Subcutaneous abdominal adipose tissue (tissue), 5 donors: ENCODE results near the gene SVIL.
"Not testable (repeated sequence)": the region's sequence is repeated elsewhere in the genome, so short reads cannot be mapped to it uniquely, and the experiment has no call there.

Experiments used
- H3K27ac ChIP-seq: one replicate; pipeline ENCODE4 v1.7.0; 2013; ENCODE audit warnings: low read depth, mild to moderate bottlenecking, inconsistent platforms, low read length, moderate library complexity
- H3K27me3 ChIP-seq, 5 donors: one replicate each; pipeline ENCODE4 v1.7.0; 2013; ENCODE audit warnings: low read length in 5 of 5, inconsistent platforms in 1 of 5; ENCODE audit not compliant: control insufficient read depth in 5 of 5, insufficient read depth in 4 of 5
- H3K36me3 ChIP-seq, 5 donors: one replicate each; pipeline ENCODE4 v1.7.0; 2013; ENCODE audit warnings: low read length in 5 of 5; ENCODE audit not compliant: control insufficient read depth in 5 of 5, insufficient read depth in 5 of 5
- H3K4me1 ChIP-seq, 5 donors: one replicate each; pipeline ENCODE4 v1.7.0; 2013; ENCODE audit warnings: low read length in 5 of 5, mild to moderate bottlenecking in 3 of 5, moderate library complexity in 1 of 5; ENCODE audit not compliant: control insufficient read depth in 5 of 5, insufficient read depth in 5 of 5
- H3K4me3 ChIP-seq, 5 donors: one replicate each; pipeline ENCODE4 v1.7.0; 2013; ENCODE audit warnings: low read length in 5 of 5, low read depth in 1 of 5
- H3K9ac ChIP-seq, 5 donors: one replicate each; pipeline ENCODE4 v1.7.0; 2013; ENCODE audit warnings: low read length in 5 of 5, mild to moderate bottlenecking in 4 of 5, moderate library complexity in 3 of 5
- H3K9me3 ChIP-seq, 5 donors: one replicate each; pipeline ENCODE4 v1.7.0; 2013; ENCODE audit warnings: low read length in 5 of 5; ENCODE audit not compliant: control insufficient read depth in 5 of 5
- donor health status: healthy.
- donor health status: healthy.
- donor health status: healthy.
- donor health status: healthy.
- donor health status: healthy.

Gene SVIL

GRCh38 chr10:29516309-29516932, 118.3 kb downstream of the SVIL start:
- H3K27ac ChIP-seq = not testable (repeated sequence)

GRCh38 chr10:29515879-29516278, 118.9 kb downstream of the SVIL start:
- H3K27ac ChIP-seq = not testable (repeated sequence)
- H3K36me3 ChIP-seq = peaks cover 4 to 30% (median 10%) of the 10 kb centered on the region in 5 donors

More at GRCh38 chr10:29516309-29516932, 118.3 kb downstream of the SVIL start:
- not testable (repeated sequence) for H3K4me3 ChIP-seq, H3K4me1 ChIP-seq, H3K9me3 ChIP-seq, H3K27me3 ChIP-seq, H3K9ac ChIP-seq
- H3K36me3 ChIP-seq = peaks cover 5 to 34% (median 11%) of the 10 kb centered on the region in 5 donors

GRCh38 chr10:29515104-29515503, 119.7 kb downstream of the SVIL start:
- not testable (repeated sequence) for H3K4me3 ChIP-seq, H3K4me1 ChIP-seq, H3K9me3 ChIP-seq, H3K27me3 ChIP-seq, H3K27ac ChIP-seq, H3K9ac ChIP-seq
- peaks cover 4 to 25% (median 7%) of the 10 kb centered on the region in 5 donors for H3K36me3 ChIP-seq

More at GRCh38 chr10:29515879-29516278, 118.9 kb downstream of the SVIL start:
- H3K9ac ChIP-seq, H3K4me1 ChIP-seq, H3K9me3 ChIP-seq, H3K4me3 ChIP-seq, H3K27me3 ChIP-seq: not testable (repeated sequence)

GRCh38 chr10:29514306-29514705, 120.5 kb downstream of the SVIL start:
- Histone ChIP-seq H3K4me3 (no peak overlapping the region), H3K36me3 (peaks cover 0 to 20% (median 7%) of the 10 kb centered on the region in 5 donors), H3K9me3 (no peaks in the 10 kb centered on the region), H3K9ac (no peak overlapping the region), H3K27me3 (no peaks in the 10 kb centered on the region), H3K27ac (no peak overlapping the region), H3K4me1 (no peaks in the 10 kb centered on the region)

- Histone ChIP-seq H3K36me3 (peaks cover 1 to 23% (median 11%) of the 10 kb centered on the region in 5 donors), H3K9ac (no peak overlapping the region), H3K27me3 (no peaks in the 10 kb centered on the region), H3K4me1 (no peaks in the 10 kb centered on the region), H3K9me3 (no peaks in the 10 kb centered on the region), H3K4me3 (no peak overlapping the region), H3K27ac (no peak overlapping the region)
These were observed 122.3 kb downstream of the SVIL start for GRCh38 chr10:29512425-29512974.

GRCh38 chr10:29511806-29512205, 123.0 kb downstream of the SVIL start:
- not testable (repeated sequence) for H3K9me3 ChIP-seq, H3K27ac ChIP-seq, H3K27me3 ChIP-seq, H3K4me1 ChIP-seq, H3K4me3 ChIP-seq, H3K9ac ChIP-seq
- peaks cover 3 to 29% (median 11%) of the 10 kb centered on the region in 5 donors for H3K36me3 ChIP-seq

- H3K4me3 ChIP-seq, H3K27ac ChIP-seq, H3K27me3 ChIP-seq, H3K9me3 ChIP-seq, H3K4me1 ChIP-seq, H3K9ac ChIP-seq: not testable (repeated sequence)
- H3K36me3 ChIP-seq = peaks cover 3 to 25% (median 9%) of the 10 kb centered on the region in 5 donors
These were observed 124.2 kb downstream of the SVIL start for GRCh38 chr10:29510483-29511157.

GRCh38 chr10:29508554-29509244, 126.1 kb downstream of the SVIL start:
- peaks cover 3 to 25% (median 9%) of the 10 kb centered on the region in 5 donors for H3K36me3 ChIP-seq
- no peak overlapping the region for H3K9ac ChIP-seq
- H3K27me3 ChIP-seq = no peaks in the 10 kb centered on the region
- no peak overlapping the region for H3K27ac ChIP-seq
- no peaks in the 10 kb centered on the region for H3K4me1 ChIP-seq
- H3K9me3 ChIP-seq = no peaks in the 10 kb centered on the region
- H3K4me3 ChIP-seq = no peak overlapping the region

- H3K36me3 ChIP-seq = peaks cover 3 to 25% (median 9%) of the 10 kb centered on the region in 5 donors
- not testable (repeated sequence) for H3K27ac ChIP-seq
These were observed 127.0 kb downstream of the SVIL start for GRCh38 chr10:29507750-29508149.

More at GRCh38 chr10:29507750-29508149, 127.0 kb downstream of the SVIL start:
- not testable (repeated sequence) for H3K9me3 ChIP-seq, H3K4me1 ChIP-seq, H3K4me3 ChIP-seq, H3K27me3 ChIP-seq, H3K9ac ChIP-seq
